Keratinocyte (primary cell): ENCODE results near the gene CCDC38. TPM values are rescaled to one million over a fixed set of nuclear protein-coding genes. Genes with fewer than 3 reads are reported as not detected.

Experiments used
- DNase-seq: peaks from one replicate; pipeline ENCODE4 v3.0.0-alpha.2; 2011; ENCODE audit warnings: low read depth, missing footprints, low spot score
- FAIRE-seq: peaks from 2 replicates; lab custom pipeline; 2011; peaks lifted over from hg19 to GRCh38; lab: Jason Lieb, UNC
- H2AFZ ChIP-seq: 2 replicates; pipeline ENCODE4 v1.6.0; 2012; ENCODE audit warnings: low read length, control low read depth, inconsistent platforms; ENCODE audit not compliant: control insufficient read depth
- H3K27ac ChIP-seq: 2 replicates; pipeline ENCODE4 v1.5.1; 2011; ENCODE audit warnings: low read length; ENCODE audit not compliant: control insufficient read depth, insufficient read depth
- H3K27me3 ChIP-seq: 3 replicates; pipeline ENCODE4 v1.6.0; 2011; ENCODE audit warnings: low read length; ENCODE audit not compliant: control insufficient read depth, insufficient read depth; ENCODE audit errors: extremely low read depth
- H3K36me3 ChIP-seq, 2 experiments: 2 replicates in 1 of 2; 3 replicates in 1 of 2; pipeline ENCODE4 v1.5.1; 2011; ENCODE audit warnings: low read length in 2 of 2, mild to moderate bottlenecking in 1 of 2; ENCODE audit not compliant: control insufficient read depth in 2 of 2, insufficient read depth in 2 of 2; ENCODE audit errors: extremely low read depth in 1 of 2
- H3K4me1 ChIP-seq: 3 replicates; pipeline ENCODE4 v1.5.1; 2011; ENCODE audit warnings: low read length; ENCODE audit not compliant: control insufficient read depth, insufficient read depth; ENCODE audit errors: extremely low read depth
- H3K4me2 ChIP-seq: 3 replicates; pipeline ENCODE4 v1.6.0; 2011; ENCODE audit warnings: low read depth, low read length; ENCODE audit not compliant: control insufficient read depth, insufficient read depth; ENCODE audit errors: extremely low read depth
- H3K4me3 ChIP-seq, 3 experiments: fragments of 200-600 bp in 1 of 3; sonication (generic) in 1 of 3; 2 replicates in 2 of 3; 3 replicates in 1 of 3; pipeline ENCODE4 v1.5.1; 2011 to 2016; ENCODE audit warnings: low read length in 3 of 3, mild to moderate bottlenecking in 3 of 3, control low read depth in 2 of 3, inconsistent platforms in 1 of 3, low read depth in 1 of 3, mixed read lengths in 1 of 3, mixed run types in 1 of 3, moderate library complexity in 1 of 3; ENCODE audit not compliant: control insufficient read depth in 2 of 3, insufficient read depth in 2 of 3; ENCODE audit errors: extremely low read depth in 1 of 3
- H3K79me2 ChIP-seq: 2 replicates; pipeline ENCODE4 v1.6.0; 2012; ENCODE audit warnings: low read length; ENCODE audit not compliant: control insufficient read depth, insufficient read depth
- H3K9ac ChIP-seq: 3 replicates; pipeline ENCODE4 v1.6.0; 2011; ENCODE audit warnings: low read length; ENCODE audit not compliant: control insufficient read depth, insufficient read depth; ENCODE audit errors: extremely low read depth
- H3K9me1 ChIP-seq: 3 replicates; pipeline ENCODE4 v1.6.0; 2011; ENCODE audit warnings: low read length; ENCODE audit not compliant: control insufficient read depth, insufficient read depth; ENCODE audit errors: extremely low read depth
- H3K9me3 ChIP-seq: 2 replicates; pipeline ENCODE4 v1.5.1; 2012; ENCODE audit warnings: low read depth, low read length; ENCODE audit not compliant: control insufficient read depth
- H4K20me1 ChIP-seq: 3 replicates; pipeline ENCODE4 v1.6.0; 2011; ENCODE audit warnings: low read length; ENCODE audit not compliant: control insufficient read depth, insufficient read depth; ENCODE audit errors: extremely low read depth
- EZH2 ChIP-seq: IDR thresholded peaks from one replicate; pipeline ENCODE4 v1.6.1; 2012; ENCODE audit warnings: inconsistent platforms, mild to moderate bottlenecking, low read length, moderate library complexity
- dilution Hi-C: fragments of 300-500 bp; cut with MboI; formaldehyde crosslinking; loops from one replicate; pipeline ENCODE4 v1.7.0; 2020; ENCODE audit warnings: low sequenced_read_pairs; ENCODE audit not compliant: extremely low pct_ligation_motif_present
- polyA plus RNA-seq, 5 experiments: library from polyadenylated mRNA; depleted of rRNA in 3 of 5; stranded (reverse) in 3 of 5; stranded (forward) in 1 of 5; unstranded in 1 of 5; fragments of >200 nt; gene quantifications; 1 replicate in 1 of 5; 2 replicates in 3 of 5; 3 replicates in 1 of 5; pipeline versions ENCODE4 v1.2.1 to v1.2.3, GENCODE V29; 2011 to 2012; ENCODE audit warnings: missing spikeins in 2 of 5, low read depth in 1 of 5, low replicate concordance in 1 of 5
- TF ChIP-seq, protein P1 (sequence below), 3 experiments: IDR thresholded peaks in 1 of 3; conservative IDR thresholded peaks in 1 of 3; optimal IDR thresholded peaks in 1 of 3; 2 replicates in 2 of 3; 3 replicates in 1 of 3; pipeline versions ENCODE3 to v1.5.1; 2011; ENCODE audit warnings: low read length in 3 of 3, mild to moderate bottlenecking in 3 of 3, moderate library complexity in 2 of 3, control low read depth in 1 of 3, inconsistent platforms in 1 of 3; ENCODE audit not compliant: insufficient read depth in 2 of 3; ENCODE audit errors: extremely low read depth in 1 of 3

CCDC38 gene
- polyA plus RNA-seq, 1 donor (not counting 4 experiments of a cell fraction or from before 2014, with no cell fraction given): 0.04 TPM

DNA sequence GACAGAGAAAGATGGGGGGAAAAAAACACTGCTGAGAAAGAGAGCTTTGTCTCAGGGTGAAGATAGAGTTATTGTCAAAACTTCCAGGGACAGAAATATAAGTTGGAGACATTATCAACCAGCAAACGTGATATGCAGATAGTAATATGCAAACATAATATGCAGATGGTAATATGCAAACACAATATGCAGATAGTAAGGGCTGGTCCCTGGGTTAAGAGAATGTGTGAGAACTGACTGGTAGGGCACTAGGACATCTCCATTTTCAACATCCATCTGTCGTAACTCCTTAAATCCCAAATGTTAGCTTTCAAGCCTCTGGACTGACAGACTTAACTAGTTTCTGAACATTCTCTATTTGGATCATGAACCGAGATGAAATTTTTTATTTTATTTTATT, 51.5 kb downstream of the CCDC38 start:
- dilution Hi-C loops: no loop called here
- Histone ChIP-seq H3K9ac (no peak overlapping the region), H3K27ac (no peak overlapping the region), H2AFZ (no peak overlapping the region), H3K9me3 (no peaks in the 10 kb centered on the region), H3K27me3 (no peaks in the 10 kb centered on the region), H3K79me2 (no peaks in the 10 kb centered on the region), H3K36me3 (no peaks in the 10 kb centered on the region), H3K4me3 (no peak overlapping the region), H3K4me2 (no peak overlapping the region), H3K4me1 (no peaks in the 10 kb centered on the region), H3K9me1 (no peaks in the 10 kb centered on the region), H4K20me1 (no peaks in the 10 kb centered on the region)
- FAIRE-seq (no peak), DNase-seq (no peak)
- TF ChIP-seq, protein P1, sequence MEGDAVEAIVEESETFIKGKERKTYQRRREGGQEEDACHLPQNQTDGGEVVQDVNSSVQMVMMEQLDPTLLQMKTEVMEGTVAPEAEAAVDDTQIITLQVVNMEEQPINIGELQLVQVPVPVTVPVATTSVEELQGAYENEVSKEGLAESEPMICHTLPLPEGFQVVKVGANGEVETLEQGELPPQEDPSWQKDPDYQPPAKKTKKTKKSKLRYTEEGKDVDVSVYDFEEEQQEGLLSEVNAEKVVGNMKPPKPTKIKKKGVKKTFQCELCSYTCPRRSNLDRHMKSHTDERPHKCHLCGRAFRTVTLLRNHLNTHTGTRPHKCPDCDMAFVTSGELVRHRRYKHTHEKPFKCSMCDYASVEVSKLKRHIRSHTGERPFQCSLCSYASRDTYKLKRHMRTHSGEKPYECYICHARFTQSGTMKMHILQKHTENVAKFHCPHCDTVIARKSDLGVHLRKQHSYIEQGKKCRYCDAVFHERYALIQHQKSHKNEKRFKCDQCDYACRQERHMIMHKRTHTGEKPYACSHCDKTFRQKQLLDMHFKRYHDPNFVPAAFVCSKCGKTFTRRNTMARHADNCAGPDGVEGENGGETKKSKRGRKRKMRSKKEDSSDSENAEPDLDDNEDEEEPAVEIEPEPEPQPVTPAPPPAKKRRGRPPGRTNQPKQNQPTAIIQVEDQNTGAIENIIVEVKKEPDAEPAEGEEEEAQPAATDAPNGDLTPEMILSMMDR (optimal IDR thresholded peaks at IDR 0.05 in 1 of 3, IDR thresholded peaks at IDR 0.05 in 1 of 3, conservative IDR thresholded peaks at IDR 0.05 in 1 of 3; ENCODE audit: extremely low read depth in 1 of 3, insufficient read depth in 2 of 3, low read length in 3 of 3): no peak
- TF ChIP-seq EZH2: no peak

DNA sequence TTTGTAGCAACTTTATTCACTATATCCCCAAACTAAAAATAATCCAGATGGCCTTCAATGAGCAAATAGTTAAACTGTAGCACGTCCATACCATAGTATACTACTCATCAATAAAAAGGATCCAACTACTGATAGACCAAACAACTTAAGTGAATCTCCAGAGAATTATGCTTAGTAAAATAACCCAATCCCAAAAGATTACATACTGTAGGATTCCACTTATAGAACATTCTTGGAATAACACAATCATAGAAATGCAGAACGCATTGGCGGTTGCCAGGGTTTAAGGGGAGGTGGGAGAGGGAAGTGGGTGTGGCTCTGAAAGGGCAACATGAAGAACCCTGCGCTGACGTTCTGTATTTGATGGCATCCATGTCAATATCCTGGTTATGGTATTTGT, 55.1 kb downstream of the CCDC38 start:
- no peak overlapping the region for H2AFZ ChIP-seq
- no peaks in the 10 kb centered on the region for H3K9me1 ChIP-seq
- no peak for DNase-seq
- dilution Hi-C loops: no loop called here
- H3K9ac ChIP-seq: no peak overlapping the region
- no peaks in the 10 kb centered on the region for H4K20me1 ChIP-seq
- H3K4me3 ChIP-seq: no peak overlapping the region
- no peak overlapping the region for H3K27ac ChIP-seq
- H3K36me3 ChIP-seq: no peaks in the 10 kb centered on the region
- FAIRE-seq: no peak
- no peaks in the 10 kb centered on the region for H3K79me2 ChIP-seq
- no peaks in the 10 kb centered on the region for H3K4me1 ChIP-seq
- no peaks in the 10 kb centered on the region for H3K27me3 ChIP-seq
- no peak for TF ChIP-seq EZH2
- TF ChIP-seq, protein P1 (optimal IDR thresholded peaks at IDR 0.05 in 1 of 3, IDR thresholded peaks at IDR 0.05 in 1 of 3, conservative IDR thresholded peaks at IDR 0.05 in 1 of 3; ENCODE audit: extremely low read depth in 1 of 3, insufficient read depth in 2 of 3, low read length in 3 of 3): no peak
- H3K9me3 ChIP-seq: no peaks in the 10 kb centered on the region
- H3K4me2 ChIP-seq: no peak overlapping the region
